Measurements from ENCODE around the gene TLE4.

TLE4 gene

GRCh38 chr9:79562749-79563386 lies 8.9 kb upstream of the TLE4 start:
- H3K36me3 ChIP-seq (ENCODE audit: control insufficient read depth, insufficient read depth, low read length), result no peaks in the 10 kb centered on the region
- no peak overlapping the region for H3K27ac ChIP-seq (ENCODE audit: low read depth, low read length)

GRCh38 chr9:79564105-79564504 lies 7.7 kb upstream of the TLE4 start:
- Histone ChIP-seq H3K27ac (ENCODE audit: low read depth, low read length) (no peak overlapping the region), H3K4me3 (ENCODE audit: low read length) (no peak overlapping the region), H3K27me3 (ENCODE audit: control insufficient read depth, insufficient read depth, low read length) (no peaks in the 10 kb centered on the region), H3K4me1 (ENCODE audit: control insufficient read depth, insufficient read depth, low read length) (no peaks in the 10 kb centered on the region), H3K9ac (ENCODE audit: low read length) (no peak overlapping the region), H3K36me3 (ENCODE audit: control insufficient read depth, insufficient read depth, low read length) (no peaks in the 10 kb centered on the region)

More at GRCh38 chr9:79562749-79563386, 8.9 kb upstream of the TLE4 start:
- H3K4me1 ChIP-seq (ENCODE audit: control insufficient read depth, insufficient read depth, low read length), result no peaks in the 10 kb centered on the region
- no peak overlapping the region for H3K9ac ChIP-seq (ENCODE audit: low read length)
- no peak overlapping the region for H3K4me3 ChIP-seq (ENCODE audit: low read length)
- no peaks in the 10 kb centered on the region for H3K27me3 ChIP-seq (ENCODE audit: control insufficient read depth, insufficient read depth, low read length)

DNA sequence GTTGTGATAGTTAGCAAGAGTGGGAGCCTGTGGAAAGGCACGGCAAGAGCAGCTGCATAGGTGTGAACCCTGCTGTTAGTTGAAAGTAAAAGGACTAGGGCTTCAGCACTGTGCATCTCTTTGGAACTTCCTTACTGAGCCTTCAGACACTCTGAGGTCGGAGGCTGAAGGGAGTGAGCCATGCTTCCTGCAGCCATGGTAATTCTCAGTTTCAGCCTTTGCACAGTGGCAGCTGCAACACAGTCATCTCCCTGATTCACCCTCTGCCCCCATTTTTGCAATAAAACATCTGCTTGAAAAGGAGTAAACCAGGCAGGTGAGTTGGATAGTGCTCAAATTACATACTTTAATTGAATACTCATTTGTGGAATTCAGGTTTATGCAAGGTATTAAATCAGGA lies 6.5 kb upstream of the TLE4 start:
- Histone ChIP-seq H3K36me3 (ENCODE audit: control insufficient read depth, insufficient read depth, low read length) (no peaks in the 10 kb centered on the region), H3K4me3 (ENCODE audit: low read length) (no peak overlapping the region), H3K27me3 (ENCODE audit: control insufficient read depth, insufficient read depth, low read length) (no peaks in the 10 kb centered on the region), H3K4me1 (ENCODE audit: control insufficient read depth, insufficient read depth, low read length) (no peaks in the 10 kb centered on the region), H3K27ac (ENCODE audit: low read depth, low read length) (no peak overlapping the region), H3K9ac (ENCODE audit: low read length) (no peak overlapping the region)

- H3K36me3 ChIP-seq (ENCODE audit: control insufficient read depth, insufficient read depth, low read length), result no peaks in the 10 kb centered on the region
- no peaks in the 10 kb centered on the region for H3K4me1 ChIP-seq (ENCODE audit: control insufficient read depth, insufficient read depth, low read length)
- H3K4me3 ChIP-seq (ENCODE audit: low read length), result no peak overlapping the region
- H3K27ac ChIP-seq (ENCODE audit: low read depth, low read length), result no peak overlapping the region
- no peaks in the 10 kb centered on the region for H3K27me3 ChIP-seq (ENCODE audit: control insufficient read depth, insufficient read depth, low read length)
- no peak overlapping the region for H3K9ac ChIP-seq (ENCODE audit: low read length)
Observed at GRCh38 chr9:79567671-79568098, 4.1 kb upstream of the TLE4 start.

- H3K9ac ChIP-seq (ENCODE audit: low read length), result no peak overlapping the region
- no peak overlapping the region for H3K4me3 ChIP-seq (ENCODE audit: low read length)
- no peak overlapping the region for H3K27ac ChIP-seq (ENCODE audit: low read depth, low read length)
Observed at GRCh38 chr9:79568337-79569101, 3.2 kb upstream of the TLE4 start.

DNA sequence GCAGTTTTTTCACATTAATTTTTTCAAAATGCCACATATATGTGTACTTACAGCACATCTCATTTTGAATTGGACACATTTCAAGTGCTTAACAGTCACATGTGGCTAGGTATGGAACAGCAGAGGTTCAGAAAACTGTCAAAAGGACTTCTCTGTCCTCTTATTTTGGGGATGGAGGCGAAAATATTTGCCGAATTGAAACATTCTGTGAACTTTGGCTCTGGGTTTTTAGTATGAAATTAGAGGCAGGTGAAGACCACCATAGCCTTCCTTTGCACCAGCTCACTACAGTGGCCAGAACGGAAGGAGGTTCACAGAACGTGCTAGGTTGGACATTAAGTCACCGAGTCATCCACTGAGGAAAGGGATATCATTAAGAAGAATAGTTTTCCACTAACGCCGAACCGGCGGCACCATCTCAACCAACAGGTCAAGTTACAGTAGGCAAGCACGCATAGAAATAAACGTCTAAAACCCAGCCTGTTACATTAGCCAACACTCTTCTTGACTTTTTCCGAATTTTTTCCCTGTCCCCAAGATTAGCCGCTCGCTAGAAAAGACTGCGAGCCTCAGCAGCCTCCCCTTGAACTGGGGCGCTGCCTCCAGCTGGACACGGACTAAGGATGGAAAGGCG lies 1.8 kb upstream of the TLE4 start:
- H3K4me3 ChIP-seq (ENCODE audit: low read length), result peak overlapping the region; percentile 82
- H3K4me1 ChIP-seq (ENCODE audit: control insufficient read depth, insufficient read depth, low read length), result peaks cover 2% of the 10 kb centered on the region
- H3K9ac ChIP-seq (ENCODE audit: low read length), result no peak overlapping the region
- no peak overlapping the region for H3K27ac ChIP-seq (ENCODE audit: low read depth, low read length)
- no peaks in the 10 kb centered on the region for H3K36me3 ChIP-seq (ENCODE audit: control insufficient read depth, insufficient read depth, low read length)
- H3K27me3 ChIP-seq (ENCODE audit: control insufficient read depth, insufficient read depth, low read length), result no peaks in the 10 kb centered on the region

More at GRCh38 chr9:79568337-79569101, 3.2 kb upstream of the TLE4 start:
- Histone ChIP-seq H3K27me3 (ENCODE audit: control insufficient read depth, insufficient read depth, low read length) (no peaks in the 10 kb centered on the region), H3K4me1 (ENCODE audit: control insufficient read depth, insufficient read depth, low read length) (no peaks in the 10 kb centered on the region), H3K36me3 (ENCODE audit: control insufficient read depth, insufficient read depth, low read length) (no peaks in the 10 kb centered on the region)

- Histone ChIP-seq H3K27ac (ENCODE audit: low read depth, low read length) (peak overlapping the region; percentile 69), H3K4me1 (ENCODE audit: control insufficient read depth, insufficient read depth, low read length) (peaks cover 7% of the 10 kb centered on the region), H3K27me3 (ENCODE audit: control insufficient read depth, insufficient read depth, low read length) (no peaks in the 10 kb centered on the region), H3K4me3 (ENCODE audit: low read length) (peak overlapping the region; percentile 82), H3K9ac (ENCODE audit: low read length) (no peak overlapping the region), H3K36me3 (ENCODE audit: control insufficient read depth, insufficient read depth, low read length) (no peaks in the 10 kb centered on the region)
Observed at GRCh38 chr9:79570448-79571308, 1.1 kb upstream of the TLE4 start.

DNA sequence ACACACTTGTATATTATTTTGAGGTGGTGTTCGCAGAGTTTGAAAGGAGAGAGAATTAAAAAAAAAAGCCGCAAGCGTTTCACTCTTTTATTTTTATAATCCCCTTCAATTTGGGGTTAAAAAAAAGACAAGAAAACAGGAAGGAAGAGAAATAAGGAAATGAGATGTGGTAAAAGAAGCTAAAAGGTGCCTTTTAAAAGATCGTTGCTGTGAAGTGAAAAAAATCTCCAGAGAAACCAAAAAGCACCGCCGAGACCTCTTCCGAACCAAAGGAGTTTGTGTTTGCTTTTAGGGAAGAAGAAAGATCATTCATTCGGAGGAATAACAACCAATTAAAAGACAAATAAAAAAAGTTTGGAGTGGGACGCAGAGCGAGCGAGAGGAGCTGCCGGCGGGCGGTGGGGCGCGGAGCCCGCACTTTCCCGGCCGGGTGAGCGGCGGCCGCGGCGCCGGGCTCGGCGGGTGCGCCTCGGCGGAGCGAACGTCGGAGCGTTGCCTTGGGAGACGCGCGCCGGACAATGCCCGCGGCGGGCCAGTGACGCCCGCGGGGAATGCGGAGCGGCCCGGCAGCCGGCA lies 355 bp downstream of the TLE4 start:
- Histone ChIP-seq H3K4me3 (ENCODE audit: low read length) (peak overlapping the region; percentile 82), H3K36me3 (ENCODE audit: control insufficient read depth, insufficient read depth, low read length) (no peaks in the 10 kb centered on the region), H3K4me1 (ENCODE audit: control insufficient read depth, insufficient read depth, low read length) (peaks cover 11% of the 10 kb centered on the region), H3K9ac (ENCODE audit: low read length) (peak overlapping the region; percentile 54), H3K27me3 (ENCODE audit: control insufficient read depth, insufficient read depth, low read length) (no peaks in the 10 kb centered on the region), H3K27ac (ENCODE audit: low read depth, low read length) (peak overlapping the region; percentile 86)

DNA sequence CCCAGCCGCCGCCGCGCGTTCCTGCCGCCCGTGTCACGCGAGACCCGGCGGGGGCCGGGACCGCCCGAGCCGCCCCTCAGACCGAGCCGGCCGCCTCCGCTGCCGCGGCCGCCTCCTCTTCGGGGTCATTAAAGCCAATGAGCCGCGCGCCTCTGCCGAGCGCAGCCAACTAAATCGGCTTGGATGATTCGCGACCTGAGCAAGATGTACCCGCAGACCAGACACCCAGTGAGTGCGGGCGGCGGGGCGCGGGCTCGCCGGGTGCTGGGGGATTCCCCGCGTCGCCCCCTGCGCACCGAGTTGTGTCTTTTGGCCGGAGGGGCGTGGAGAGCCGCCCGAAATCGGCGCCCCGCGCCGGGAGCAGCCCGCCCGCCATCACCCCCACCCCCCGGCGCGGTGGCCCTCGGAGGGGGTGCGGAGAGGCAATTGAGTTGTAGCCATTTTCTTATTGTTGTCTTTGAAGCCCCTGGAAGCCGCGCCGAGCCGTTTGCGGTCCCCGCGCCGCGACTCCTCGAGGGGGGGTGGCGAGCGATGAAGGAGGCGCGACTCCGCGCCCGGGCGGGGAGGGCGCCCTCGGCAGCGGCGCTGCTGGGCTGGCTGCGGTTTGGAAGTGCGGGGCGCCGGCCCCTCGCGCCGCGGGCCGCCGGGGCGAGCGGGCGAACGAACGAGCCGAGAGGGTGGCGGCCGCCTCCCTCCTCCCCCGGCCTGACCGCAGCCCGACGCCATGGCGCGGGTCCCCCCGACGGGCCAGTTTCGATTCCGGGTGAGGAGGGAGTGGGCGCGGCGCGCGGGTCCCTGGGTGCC lies 1.0 kb downstream of the TLE4 start:
- Histone ChIP-seq H3K4me1 (ENCODE audit: control insufficient read depth, insufficient read depth, low read length) (peaks cover 11% of the 10 kb centered on the region), H3K4me3 (ENCODE audit: low read length) (peak overlapping the region; percentile 82), H3K9ac (ENCODE audit: low read length) (peak overlapping the region; percentile 62)

GRCh38 chr9:79573412-79573923 lies 1.7 kb downstream of the TLE4 start:
- H3K27ac ChIP-seq (ENCODE audit: low read depth, low read length), result peak overlapping the region; percentile 86
- peak overlapping the region; percentile 82 for H3K4me3 ChIP-seq (ENCODE audit: low read length)
- H3K4me1 ChIP-seq (ENCODE audit: control insufficient read depth, insufficient read depth, low read length), result peaks cover 11% of the 10 kb centered on the region
- peak overlapping the region; percentile 62 for H3K9ac ChIP-seq (ENCODE audit: low read length)
- H3K27me3 ChIP-seq (ENCODE audit: control insufficient read depth, insufficient read depth, low read length), result no peaks in the 10 kb centered on the region
- H3K36me3 ChIP-seq (ENCODE audit: control insufficient read depth, insufficient read depth, low read length), result no peaks in the 10 kb centered on the region

More for the DNA sequence above, 1.0 kb downstream of the TLE4 start:
- Histone ChIP-seq H3K36me3 (ENCODE audit: control insufficient read depth, insufficient read depth, low read length) (no peaks in the 10 kb centered on the region), H3K27me3 (ENCODE audit: control insufficient read depth, insufficient read depth, low read length) (no peaks in the 10 kb centered on the region), H3K27ac (ENCODE audit: low read depth, low read length) (peak overlapping the region; percentile 86)

DNA sequence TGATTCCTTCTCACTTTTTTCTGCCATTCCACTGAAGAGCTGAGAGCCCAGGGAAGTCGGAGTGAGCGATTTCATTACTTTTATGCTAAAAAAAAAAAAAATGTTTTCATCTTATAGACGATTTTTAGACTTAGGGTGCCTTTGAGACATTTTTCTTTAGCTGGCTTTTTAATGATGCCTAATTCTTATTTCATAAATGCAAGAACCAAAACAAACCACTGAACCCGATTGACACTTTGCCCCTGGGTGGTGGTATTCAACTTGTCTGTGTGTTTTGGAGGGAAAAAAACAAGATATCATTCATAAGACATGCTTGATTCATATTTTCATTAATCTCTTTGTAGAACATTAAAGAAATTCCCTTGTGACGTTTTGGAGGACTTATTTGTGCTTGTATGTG lies 2.4 kb downstream of the TLE4 start:
- Histone ChIP-seq H3K9ac (ENCODE audit: low read length) (no peak overlapping the region), H3K27me3 (ENCODE audit: control insufficient read depth, insufficient read depth, low read length) (no peaks in the 10 kb centered on the region), H3K4me3 (ENCODE audit: low read length) (peak overlapping the region; percentile 82), H3K36me3 (ENCODE audit: control insufficient read depth, insufficient read depth, low read length) (no peaks in the 10 kb centered on the region), H3K4me1 (ENCODE audit: control insufficient read depth, insufficient read depth, low read length) (peaks cover 11% of the 10 kb centered on the region), H3K27ac (ENCODE audit: low read depth, low read length) (no peak overlapping the region)
